ENCODE results near the gene PNPLA7. TPM values are rescaled to one million over a fixed set of nuclear protein-coding genes. Genes with fewer than 3 reads are reported as not detected.

Gene PNPLA7
- polyA plus RNA-seq, 2 donors, result 2.3 to 3.9 TPM

DNA sequence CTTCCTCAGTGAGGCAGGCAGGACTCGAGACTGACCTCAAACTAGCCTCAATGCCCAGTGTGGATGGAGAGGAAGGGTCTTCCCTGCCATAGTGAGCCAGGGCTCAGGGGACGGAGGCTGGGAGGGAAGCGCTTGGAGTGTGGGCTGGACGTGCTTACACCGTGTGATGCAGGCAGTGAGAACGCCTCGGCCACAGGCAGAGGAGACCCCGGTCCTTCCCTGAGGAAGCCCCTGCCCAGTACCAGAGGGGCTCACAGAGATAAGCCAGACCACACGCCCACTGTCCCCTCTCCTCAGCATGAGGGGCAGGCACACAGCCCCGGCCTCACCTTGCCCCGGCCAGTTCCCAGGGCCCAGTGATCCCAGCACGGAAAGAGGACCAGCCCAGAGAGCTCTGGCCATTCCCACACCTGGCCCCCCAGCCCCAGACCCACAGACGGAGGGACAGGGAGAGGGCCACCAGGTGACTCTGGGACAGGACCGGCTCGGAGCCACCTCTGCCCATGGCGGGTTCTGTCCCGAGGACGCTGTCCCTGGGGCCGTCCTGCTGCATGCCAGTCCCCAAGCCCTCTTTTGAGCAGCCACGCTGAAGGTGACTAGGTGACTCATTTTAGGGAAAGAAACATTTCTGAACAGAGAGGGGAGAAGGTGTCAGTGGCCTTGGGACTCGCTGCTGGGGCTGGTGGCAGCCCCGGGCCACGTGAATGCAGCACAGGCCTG lies 85.0 kb downstream of the PNPLA7 start:
- Histone ChIP-seq H3K4me3 (ENCODE audit: low read depth in 1 of 2, low read length in 2 of 2) (no peak overlapping the region), H3K9me3 (ENCODE audit: control insufficient read depth in 2 of 2, insufficient read depth in 1 of 2, low read depth in 1 of 2, low read length in 1 of 2) (no peaks in the 10 kb centered on the region), H3K4me1 (ENCODE audit: control insufficient read depth in 2 of 2, insufficient read depth in 2 of 2, low read length in 1 of 2) (peaks cover 0 to 2% of the 10 kb centered on the region in 2 donors), H3K27ac (ENCODE audit: low read depth in 2 of 2, low read length in 1 of 2) (no peak overlapping the region), H3K27me3 (ENCODE audit: control insufficient read depth in 1 of 2, insufficient read depth in 2 of 2, low read length in 2 of 2) (no peaks in the 10 kb centered on the region), H3K36me3 (ENCODE audit: control insufficient read depth in 2 of 2, insufficient read depth in 2 of 2, low read length in 1 of 2) (peaks cover 0 to 3% of the 10 kb centered on the region in 2 donors)
- WGBS, 2 donors, result 90 to 92% methylated on average over 23 of the region's 23 CpGs

DNA sequence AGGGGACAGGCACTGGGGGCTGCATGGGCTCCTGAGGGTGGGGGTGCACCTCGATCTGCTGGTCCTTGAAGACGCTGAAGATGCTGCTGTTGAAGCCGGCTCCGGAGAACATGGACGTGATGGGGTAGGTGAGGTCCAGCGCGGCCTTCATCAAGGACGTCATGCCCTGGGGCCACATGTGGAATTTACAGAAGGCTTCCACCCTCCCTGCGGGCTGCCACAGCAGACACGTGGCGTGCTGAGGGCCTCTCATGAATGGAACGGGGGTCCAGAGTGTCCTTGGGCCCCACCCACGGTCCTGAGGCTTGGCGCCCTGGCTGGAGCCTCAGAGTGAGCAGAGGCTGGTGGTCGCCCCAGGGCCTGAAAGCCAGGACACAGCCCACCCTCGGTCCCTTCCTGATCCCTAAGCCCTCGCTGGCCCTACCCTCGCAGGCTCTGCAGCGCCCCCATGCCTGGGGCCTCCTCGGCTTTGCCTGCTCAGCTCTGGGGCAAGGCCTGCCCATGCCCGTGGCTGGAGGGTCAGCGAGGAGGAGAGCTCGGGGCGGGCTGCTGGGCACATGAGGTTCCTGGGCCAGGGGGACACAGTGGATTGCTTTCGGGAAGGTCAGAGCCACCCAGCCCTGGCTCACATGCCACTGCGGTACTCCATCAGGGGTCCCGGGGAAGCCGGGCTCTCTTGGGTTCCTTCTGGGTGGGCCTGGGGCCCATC lies 85.8 kb downstream of the PNPLA7 start:
- WGBS, 2 donors, result 95% methylated on average over 27 to 28 of the region's 28 CpGs
- H3K4me1 ChIP-seq (ENCODE audit: control insufficient read depth in 2 of 2, insufficient read depth in 2 of 2, low read length in 1 of 2), result peaks cover 0 to 5% of the 10 kb centered on the region in 2 donors
- no peak overlapping the region for H3K27ac ChIP-seq (ENCODE audit: low read depth in 2 of 2, low read length in 1 of 2)
- no peaks in the 10 kb centered on the region for H3K9me3 ChIP-seq (ENCODE audit: control insufficient read depth in 2 of 2, insufficient read depth in 1 of 2, low read depth in 1 of 2, low read length in 1 of 2)
- H3K27me3 ChIP-seq (ENCODE audit: control insufficient read depth in 1 of 2, insufficient read depth in 2 of 2, low read length in 2 of 2), result no peaks in the 10 kb centered on the region
- no peak overlapping the region for H3K4me3 ChIP-seq (ENCODE audit: low read depth in 1 of 2, low read length in 2 of 2)
- H3K36me3 ChIP-seq (ENCODE audit: control insufficient read depth in 2 of 2, insufficient read depth in 2 of 2, low read length in 1 of 2), result peaks cover 0 to 3% of the 10 kb centered on the region in 2 donors

DNA sequence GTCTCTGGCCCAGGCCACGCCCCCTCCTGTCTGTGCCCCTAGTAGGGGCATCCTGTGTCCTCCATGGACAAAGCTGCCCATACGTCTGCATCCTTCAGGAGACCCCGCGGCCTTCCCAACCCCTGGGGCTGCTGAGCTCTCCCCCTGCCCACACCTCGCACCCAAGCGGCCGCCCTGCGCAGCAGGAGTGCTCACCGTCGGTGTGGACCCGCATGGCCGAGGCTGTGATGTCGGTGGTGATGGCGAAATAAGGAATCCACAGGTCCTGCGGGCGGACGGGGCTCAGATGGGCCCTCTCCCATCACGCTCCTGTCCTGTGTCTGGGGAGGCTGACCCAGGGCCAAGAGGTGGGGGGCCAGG lies 86.3 kb downstream of the PNPLA7 start:
- no peak overlapping the region for H3K27ac ChIP-seq (ENCODE audit: low read depth in 2 of 2, low read length in 1 of 2)
- WGBS, 2 donors, result 96 to 99% methylated on average over 17 to 18 of the region's 18 CpGs

DNA sequence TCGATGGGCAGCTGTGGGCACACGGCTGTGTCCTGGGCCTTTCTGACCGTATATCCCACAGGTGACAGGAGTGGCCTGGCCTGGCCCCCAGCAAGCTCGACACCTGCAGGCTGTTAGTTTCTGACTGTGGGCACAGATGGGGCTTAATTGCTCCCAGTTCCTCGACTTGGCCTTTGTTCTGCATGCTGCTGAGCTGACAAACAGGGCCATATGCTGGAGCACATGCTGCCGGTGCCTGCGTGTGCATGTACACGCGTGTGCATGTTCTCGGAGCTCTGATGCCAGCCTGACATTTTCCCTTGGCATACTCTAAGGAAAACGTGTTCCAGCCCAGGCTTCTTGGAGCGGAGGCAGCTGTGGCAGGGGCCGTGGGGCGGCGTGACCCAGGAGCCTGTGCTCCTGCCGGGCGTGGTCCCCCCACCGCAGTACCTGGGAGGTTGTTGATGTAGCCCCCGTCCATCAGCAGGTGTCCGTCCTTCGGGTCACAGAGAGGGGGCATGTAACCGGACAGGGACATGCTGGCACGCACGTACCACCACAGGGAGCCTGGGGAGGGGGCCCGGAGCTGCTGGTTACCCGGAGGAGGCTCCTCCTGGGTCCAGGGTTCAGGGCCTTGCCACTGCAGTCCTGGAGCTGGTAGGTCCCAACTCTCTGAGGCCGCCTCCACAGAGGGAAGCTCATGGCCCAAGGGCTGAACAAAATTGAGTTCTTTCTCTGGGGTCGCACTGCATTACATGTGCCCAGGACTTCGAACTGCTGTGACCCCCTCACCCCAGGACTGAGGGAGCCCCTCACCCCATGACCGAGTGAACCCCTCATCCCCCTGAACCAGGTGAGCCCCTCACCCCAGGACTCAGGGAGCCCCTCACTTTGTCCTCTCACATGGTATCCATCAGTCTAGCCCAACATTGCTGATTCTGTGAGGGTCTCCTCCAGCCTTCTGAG lies 86.9 kb downstream of the PNPLA7 start:
- Histone ChIP-seq H3K4me1 (ENCODE audit: control insufficient read depth in 2 of 2, insufficient read depth in 2 of 2, low read length in 1 of 2) (peaks cover 0 to 10% of the 10 kb centered on the region in 2 donors), H3K36me3 (ENCODE audit: control insufficient read depth in 2 of 2, insufficient read depth in 2 of 2, low read length in 1 of 2) (peaks cover 0 to 3% of the 10 kb centered on the region in 2 donors), H3K4me3 (ENCODE audit: low read depth in 1 of 2, low read length in 2 of 2) (no peak overlapping the region), H3K27ac (ENCODE audit: low read depth in 2 of 2, low read length in 1 of 2) (no peak overlapping the region), H3K9me3 (ENCODE audit: control insufficient read depth in 2 of 2, insufficient read depth in 1 of 2, low read depth in 1 of 2, low read length in 1 of 2) (no peaks in the 10 kb centered on the region), H3K27me3 (ENCODE audit: control insufficient read depth in 1 of 2, insufficient read depth in 2 of 2, low read length in 2 of 2) (no peaks in the 10 kb centered on the region)
- WGBS, 2 donors, result 92 to 95% methylated on average over 30 of the region's 30 CpGs

More for the DNA sequence above, 86.3 kb downstream of the PNPLA7 start:
- H3K36me3 ChIP-seq (ENCODE audit: control insufficient read depth in 2 of 2, insufficient read depth in 2 of 2, low read length in 1 of 2), result peaks cover 0 to 3% of the 10 kb centered on the region in 2 donors
- no peaks in the 10 kb centered on the region for H3K9me3 ChIP-seq (ENCODE audit: control insufficient read depth in 2 of 2, insufficient read depth in 1 of 2, low read depth in 1 of 2, low read length in 1 of 2)
- H3K4me1 ChIP-seq (ENCODE audit: control insufficient read depth in 2 of 2, insufficient read depth in 2 of 2, low read length in 1 of 2), result peaks cover 0 to 5% of the 10 kb centered on the region in 2 donors
- H3K4me3 ChIP-seq (ENCODE audit: low read depth in 1 of 2, low read length in 2 of 2), result no peak overlapping the region
- no peaks in the 10 kb centered on the region for H3K27me3 ChIP-seq (ENCODE audit: control insufficient read depth in 1 of 2, insufficient read depth in 2 of 2, low read length in 2 of 2)

DNA sequence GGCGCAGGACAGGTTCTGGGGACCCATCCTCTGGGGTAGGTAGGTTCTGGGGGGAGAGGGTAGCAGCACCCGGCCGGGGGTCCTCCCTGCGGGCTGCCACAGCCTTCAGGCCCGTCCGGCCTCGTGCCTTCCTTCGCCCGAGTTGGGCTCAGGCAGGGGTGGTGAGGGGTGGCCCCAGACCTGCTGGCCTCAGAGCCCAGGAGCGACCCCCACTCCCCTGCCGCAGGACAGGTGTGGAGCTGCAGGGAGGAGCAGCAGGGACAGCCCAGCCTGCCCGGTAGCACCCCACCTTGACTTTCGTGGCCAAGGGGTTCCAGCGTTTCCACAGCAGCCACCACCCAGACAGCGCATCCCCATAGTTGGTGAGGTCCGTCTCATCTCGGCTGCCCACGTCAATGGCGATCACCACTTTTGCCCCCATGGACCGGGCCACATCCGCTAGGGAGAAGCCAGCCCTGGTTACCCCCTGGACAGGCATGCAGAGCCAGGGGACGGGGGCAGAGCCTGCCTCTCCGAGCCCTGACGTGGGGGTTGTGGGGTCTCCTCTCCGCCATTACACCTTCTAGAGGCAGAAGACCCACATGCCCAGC lies 87.7 kb downstream of the PNPLA7 start:
- no peaks in the 10 kb centered on the region for H3K9me3 ChIP-seq (ENCODE audit: control insufficient read depth in 2 of 2, insufficient read depth in 1 of 2, low read depth in 1 of 2, low read length in 1 of 2)
- H3K27me3 ChIP-seq (ENCODE audit: control insufficient read depth in 1 of 2, insufficient read depth in 2 of 2, low read length in 2 of 2), result no peaks in the 10 kb centered on the region
- H3K36me3 ChIP-seq (ENCODE audit: control insufficient read depth in 2 of 2, insufficient read depth in 2 of 2, low read length in 1 of 2), result peaks cover 0 to 4% of the 10 kb centered on the region in 2 donors
- H3K27ac ChIP-seq (ENCODE audit: low read depth in 2 of 2, low read length in 1 of 2), result peak overlapping the region in 1 of 2 donors; percentile 50
- 89 to 94% methylated on average over 22 to 25 of the region's 25 CpGs for WGBS, 2 donors
- H3K4me1 ChIP-seq (ENCODE audit: control insufficient read depth in 2 of 2, insufficient read depth in 2 of 2, low read length in 1 of 2), result peaks cover 0 to 14% of the 10 kb centered on the region in 2 donors
- H3K4me3 ChIP-seq (ENCODE audit: low read depth in 1 of 2, low read length in 2 of 2), result no peak overlapping the region

DNA sequence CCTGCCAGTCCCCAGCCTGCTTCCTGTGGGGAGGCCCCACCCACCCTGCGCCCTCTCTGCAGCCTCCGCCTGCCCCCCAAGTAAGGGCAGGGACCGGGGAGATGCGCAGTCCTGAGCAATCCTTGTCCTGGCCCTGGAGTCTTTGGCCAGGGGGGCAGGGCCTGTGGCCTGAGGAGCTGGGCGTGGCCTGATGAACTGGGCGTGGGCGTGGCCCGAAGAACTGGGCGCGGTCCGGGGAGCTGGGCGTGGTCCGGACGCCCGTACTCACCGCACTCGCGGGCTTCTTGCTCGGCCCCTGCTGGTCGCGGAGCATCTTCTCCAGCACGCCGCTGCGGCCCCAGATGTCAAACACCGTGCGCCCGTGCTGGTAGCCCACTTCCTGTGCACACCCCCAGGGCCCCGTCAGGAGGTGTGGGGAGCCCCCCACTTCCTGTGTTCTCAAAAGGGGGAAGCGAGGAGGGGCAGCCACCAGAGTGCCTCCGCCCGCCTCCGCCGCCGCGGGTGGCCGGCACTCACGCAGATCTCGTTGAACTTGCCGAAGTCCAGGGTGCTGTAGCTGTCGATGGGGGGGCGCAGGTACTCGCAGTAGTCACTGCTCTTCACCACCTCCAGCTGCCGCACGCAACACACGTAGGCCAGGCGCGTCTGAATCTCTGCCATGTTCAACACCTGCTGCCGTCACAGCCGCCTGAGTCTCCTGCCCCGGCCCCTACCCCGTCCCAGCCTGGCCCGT lies 88.4 kb downstream of the PNPLA7 start:
- Histone ChIP-seq H3K27ac (ENCODE audit: low read depth in 2 of 2, low read length in 1 of 2) (peak overlapping the region in 1 of 2 donors; percentile 50), H3K4me1 (ENCODE audit: control insufficient read depth in 2 of 2, insufficient read depth in 2 of 2, low read length in 1 of 2) (peaks cover 0 to 14% of the 10 kb centered on the region in 2 donors), H3K9me3 (ENCODE audit: control insufficient read depth in 2 of 2, insufficient read depth in 1 of 2, low read depth in 1 of 2, low read length in 1 of 2) (no peaks in the 10 kb centered on the region), H3K27me3 (ENCODE audit: control insufficient read depth in 1 of 2, insufficient read depth in 2 of 2, low read length in 2 of 2) (no peaks in the 10 kb centered on the region), H3K4me3 (ENCODE audit: low read depth in 1 of 2, low read length in 2 of 2) (no peak overlapping the region), H3K36me3 (ENCODE audit: control insufficient read depth in 2 of 2, insufficient read depth in 2 of 2, low read length in 1 of 2) (peaks cover 0 to 5% of the 10 kb centered on the region in 2 donors)
- whole genome bisulfite sequencing, 2 donors, result 72 to 81% methylated on average over 40 to 52 of the region's 52 CpGs

DNA sequence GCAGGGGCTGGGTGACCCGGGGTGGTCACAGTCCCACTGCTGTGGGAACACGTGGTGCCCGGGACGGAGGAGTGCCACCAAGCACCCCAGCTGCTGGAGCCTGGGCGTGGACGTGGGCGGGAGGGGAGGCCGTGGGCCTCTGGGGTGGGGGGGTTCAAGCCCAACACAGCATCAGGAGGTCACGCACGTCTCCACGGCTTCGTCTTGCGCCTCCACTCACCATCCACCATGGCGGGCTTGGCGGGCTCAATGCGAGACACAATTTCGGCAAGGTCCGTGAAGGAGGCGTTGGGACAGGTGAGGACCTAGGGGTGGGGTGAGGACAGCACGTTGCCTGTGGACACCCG lies 88.9 kb downstream of the PNPLA7 start:
- WGBS, 2 donors, result 90 to 91% methylated on average over 21 of the region's 21 CpGs
- H3K4me3 ChIP-seq (ENCODE audit: low read depth in 1 of 2, low read length in 2 of 2), result no peak overlapping the region

DNA sequence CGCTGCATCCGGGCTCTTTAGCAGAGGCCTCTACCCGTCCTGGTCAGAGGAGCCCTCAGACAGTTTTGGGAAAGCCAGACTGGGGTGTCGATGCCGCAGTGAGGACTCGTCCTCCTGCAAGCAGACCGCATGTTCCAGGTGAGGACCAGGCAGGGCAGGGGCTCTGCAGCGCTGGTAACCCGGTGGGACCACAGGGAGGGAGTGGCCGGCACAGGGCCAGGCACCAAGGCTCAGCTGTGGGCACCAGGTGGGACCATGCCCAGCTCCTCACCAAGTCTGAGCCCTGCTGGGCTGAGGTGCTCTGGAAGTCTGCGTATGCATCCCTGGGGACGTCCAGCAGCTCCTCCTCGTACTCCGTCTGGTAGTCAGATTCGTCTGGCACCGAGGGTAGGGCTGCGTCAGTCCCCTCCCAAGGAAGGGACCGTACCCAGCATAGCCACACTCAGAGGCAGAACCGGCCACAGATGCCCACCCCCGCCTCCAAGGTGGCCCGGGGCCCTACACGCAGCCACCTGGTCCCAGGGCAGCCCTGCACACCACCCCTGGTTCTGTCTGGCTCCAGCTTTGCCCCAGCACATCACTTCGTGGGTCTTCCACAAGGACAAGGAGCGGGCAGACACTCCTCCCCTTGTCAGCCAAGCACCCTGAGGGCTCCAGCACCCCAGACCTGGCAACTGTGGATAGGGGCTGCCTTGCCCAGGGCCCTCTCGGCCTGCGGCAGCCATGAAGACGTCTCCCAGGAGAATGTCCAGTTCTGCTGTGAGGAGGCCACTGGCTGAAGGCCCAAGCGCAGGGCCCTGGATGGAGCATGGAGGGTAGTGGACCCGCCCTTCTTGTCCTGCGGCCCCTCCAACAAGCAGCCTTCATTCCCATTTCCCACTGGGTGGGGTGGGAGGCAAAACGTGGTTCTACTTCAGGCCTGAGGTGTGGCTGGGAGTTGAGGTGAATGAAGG lies 89.6 kb downstream of the PNPLA7 start:
- Histone ChIP-seq H3K27me3 (ENCODE audit: control insufficient read depth in 1 of 2, insufficient read depth in 2 of 2, low read length in 2 of 2) (no peaks in the 10 kb centered on the region), H3K4me1 (ENCODE audit: control insufficient read depth in 2 of 2, insufficient read depth in 2 of 2, low read length in 1 of 2) (peaks cover 0 to 14% of the 10 kb centered on the region in 2 donors), H3K9me3 (ENCODE audit: control insufficient read depth in 2 of 2, insufficient read depth in 1 of 2, low read depth in 1 of 2, low read length in 1 of 2) (no peaks in the 10 kb centered on the region), H3K27ac (ENCODE audit: low read depth in 2 of 2, low read length in 1 of 2) (no peak overlapping the region), H3K36me3 (ENCODE audit: control insufficient read depth in 2 of 2, insufficient read depth in 2 of 2, low read length in 1 of 2) (peaks cover 0 to 5% of the 10 kb centered on the region in 2 donors), H3K4me3 (ENCODE audit: low read depth in 1 of 2, low read length in 2 of 2) (no peak overlapping the region)
- 94% methylated on average over 31 of the region's 31 CpGs for WGBS, 2 donors

More for the DNA sequence above, 88.9 kb downstream of the PNPLA7 start:
- Histone ChIP-seq H3K27me3 (ENCODE audit: control insufficient read depth in 1 of 2, insufficient read depth in 2 of 2, low read length in 2 of 2) (no peaks in the 10 kb centered on the region), H3K4me1 (ENCODE audit: control insufficient read depth in 2 of 2, insufficient read depth in 2 of 2, low read length in 1 of 2) (peaks cover 0 to 14% of the 10 kb centered on the region in 2 donors), H3K27ac (ENCODE audit: low read depth in 2 of 2, low read length in 1 of 2) (no peak overlapping the region), H3K36me3 (ENCODE audit: control insufficient read depth in 2 of 2, insufficient read depth in 2 of 2, low read length in 1 of 2) (peaks cover 0 to 5% of the 10 kb centered on the region in 2 donors), H3K9me3 (ENCODE audit: control insufficient read depth in 2 of 2, insufficient read depth in 1 of 2, low read depth in 1 of 2, low read length in 1 of 2) (no peaks in the 10 kb centered on the region)
